ENCODE measurements around the gene TMEM131L.

TMEM131L gene

DNA sequence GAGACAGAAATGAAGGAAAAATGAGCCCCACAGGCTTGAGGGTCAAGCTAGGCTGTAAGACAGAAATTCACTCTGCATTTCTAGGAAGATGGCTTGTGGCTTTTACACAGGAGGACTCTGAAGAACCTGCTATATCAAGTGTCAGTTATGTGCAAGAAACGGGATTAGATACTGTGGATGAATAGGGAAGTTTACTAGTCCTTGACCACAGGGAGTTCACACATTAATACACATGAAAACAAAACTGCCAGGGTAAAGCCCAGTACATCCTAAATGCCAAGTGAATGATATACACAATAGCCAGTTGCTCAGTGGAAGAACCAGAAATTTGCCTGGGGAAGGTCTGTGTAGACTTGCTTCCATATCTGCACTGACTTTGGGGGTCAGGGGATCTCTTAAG, 53.5 kb downstream of the TMEM131L start:
- no peaks in the 10 kb centered on the region for H3K36me3 ChIP-seq (ENCODE audit: insufficient read depth, low read length)
- H3K4me3 ChIP-seq (ENCODE audit: low read length) = no peak overlapping the region
- H3K9ac ChIP-seq (ENCODE audit: low read depth, low read length) = no peak overlapping the region
- H3K27me3 ChIP-seq (ENCODE audit: control insufficient read depth, insufficient read depth, low read length) = no peaks in the 10 kb centered on the region
- H3K4me2 ChIP-seq (ENCODE audit: low read length) = no peak overlapping the region
- peaks cover 33% of the 10 kb centered on the region for H3K4me1 ChIP-seq (ENCODE audit: control insufficient read depth, insufficient read depth, low read length)
- no peaks in the 10 kb centered on the region for H3K9me3 ChIP-seq (replicated peaks; ENCODE audit: low read length)

DNA sequence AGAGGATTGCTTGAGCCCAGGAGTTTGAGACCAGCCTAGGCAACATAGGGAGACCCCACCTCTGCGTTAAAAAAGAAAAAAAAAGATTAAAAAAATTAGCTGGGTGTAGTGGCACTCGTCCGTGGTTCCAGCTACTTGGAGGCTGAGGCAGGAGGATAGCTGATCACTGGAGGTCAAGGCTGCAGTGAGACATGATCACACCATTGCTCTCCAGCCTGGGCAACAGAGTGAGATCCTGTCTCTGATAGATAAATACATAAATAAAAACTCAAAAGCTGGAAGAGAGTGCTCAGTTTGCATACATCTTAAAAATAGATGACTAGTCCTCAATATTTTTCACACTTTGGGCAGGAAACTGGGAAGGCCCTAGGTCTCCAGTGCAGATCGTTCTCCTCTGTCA, 54.1 kb downstream of the TMEM131L start:
- H3K4me2 ChIP-seq (ENCODE audit: low read length) = no peak overlapping the region
- no peaks in the 10 kb centered on the region for H3K36me3 ChIP-seq (ENCODE audit: insufficient read depth, low read length)
- H3K9me3 ChIP-seq (replicated peaks; ENCODE audit: low read length) = no peaks in the 10 kb centered on the region
- no peaks in the 10 kb centered on the region for H3K27me3 ChIP-seq (ENCODE audit: control insufficient read depth, insufficient read depth, low read length)
- H3K4me1 ChIP-seq (ENCODE audit: control insufficient read depth, insufficient read depth, low read length) = peaks cover 27% of the 10 kb centered on the region
- H3K9ac ChIP-seq (ENCODE audit: low read depth, low read length) = no peak overlapping the region
- no peak overlapping the region for H3K4me3 ChIP-seq (ENCODE audit: low read length)

DNA sequence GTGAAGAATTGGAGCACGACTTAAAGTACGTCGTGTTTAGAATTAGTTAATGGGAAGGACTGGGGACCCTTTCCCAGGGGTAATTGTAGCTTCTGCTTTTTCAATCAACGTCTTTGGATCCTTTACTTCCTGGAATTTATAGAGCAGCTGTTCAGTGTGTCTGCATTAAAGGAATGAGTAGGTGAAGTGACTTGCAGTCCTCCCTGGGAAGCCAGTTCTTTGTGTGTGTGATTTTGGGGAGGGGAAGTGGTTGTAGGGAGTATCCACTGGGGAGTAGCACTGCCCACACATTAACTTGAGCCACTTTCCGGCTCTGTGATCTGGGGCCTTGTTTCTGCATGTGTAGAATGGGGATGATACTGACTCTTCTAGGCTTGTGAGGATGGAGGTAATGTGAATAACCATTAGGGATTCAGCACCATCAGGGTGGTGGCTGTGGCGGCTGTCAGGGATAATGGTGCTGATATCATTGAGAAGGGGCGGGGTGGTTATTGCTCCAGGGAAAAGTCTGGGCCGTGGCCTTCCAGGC, 54.7 kb downstream of the TMEM131L start:
- Histone ChIP-seq H3K27me3 (ENCODE audit: control insufficient read depth, insufficient read depth, low read length) (no peaks in the 10 kb centered on the region), H3K4me2 (ENCODE audit: low read length) (no peak overlapping the region), H3K4me1 (ENCODE audit: control insufficient read depth, insufficient read depth, low read length) (peaks cover 26% of the 10 kb centered on the region), H3K9me3 (replicated peaks; ENCODE audit: low read length) (no peaks in the 10 kb centered on the region), H3K36me3 (ENCODE audit: insufficient read depth, low read length) (no peaks in the 10 kb centered on the region), H3K9ac (ENCODE audit: low read depth, low read length) (no peak overlapping the region), H3K4me3 (ENCODE audit: low read length) (no peak overlapping the region)

DNA sequence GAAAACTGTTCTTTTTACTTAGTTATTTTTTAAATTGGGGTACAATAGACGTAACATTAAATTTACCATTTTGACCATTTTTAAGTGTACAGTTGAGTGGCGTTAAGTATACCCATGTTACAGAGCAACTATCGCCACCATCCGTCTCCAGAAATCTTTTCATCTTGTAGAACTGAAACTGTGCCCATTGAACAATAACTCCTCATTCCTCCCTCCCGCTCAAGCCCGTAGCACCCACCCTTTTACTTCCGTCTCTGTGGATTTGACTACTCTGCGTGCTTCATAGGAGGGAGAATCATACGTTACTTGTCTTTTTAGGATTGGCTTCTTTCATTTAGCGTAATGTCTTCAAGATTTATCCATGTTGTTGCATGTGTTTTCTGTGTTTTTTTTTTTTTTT, 55.3 kb downstream of the TMEM131L start:
- H3K36me3 ChIP-seq (ENCODE audit: insufficient read depth, low read length) = no peaks in the 10 kb centered on the region
- no peak overlapping the region for H3K4me3 ChIP-seq (ENCODE audit: low read length)
- H3K4me2 ChIP-seq (ENCODE audit: low read length) = no peak overlapping the region
- H3K4me1 ChIP-seq (ENCODE audit: control insufficient read depth, insufficient read depth, low read length) = peaks cover 26% of the 10 kb centered on the region
- no peaks in the 10 kb centered on the region for H3K27me3 ChIP-seq (ENCODE audit: control insufficient read depth, insufficient read depth, low read length)
- H3K9ac ChIP-seq (ENCODE audit: low read depth, low read length) = no peak overlapping the region
- no peaks in the 10 kb centered on the region for H3K9me3 ChIP-seq (replicated peaks; ENCODE audit: low read length)

DNA sequence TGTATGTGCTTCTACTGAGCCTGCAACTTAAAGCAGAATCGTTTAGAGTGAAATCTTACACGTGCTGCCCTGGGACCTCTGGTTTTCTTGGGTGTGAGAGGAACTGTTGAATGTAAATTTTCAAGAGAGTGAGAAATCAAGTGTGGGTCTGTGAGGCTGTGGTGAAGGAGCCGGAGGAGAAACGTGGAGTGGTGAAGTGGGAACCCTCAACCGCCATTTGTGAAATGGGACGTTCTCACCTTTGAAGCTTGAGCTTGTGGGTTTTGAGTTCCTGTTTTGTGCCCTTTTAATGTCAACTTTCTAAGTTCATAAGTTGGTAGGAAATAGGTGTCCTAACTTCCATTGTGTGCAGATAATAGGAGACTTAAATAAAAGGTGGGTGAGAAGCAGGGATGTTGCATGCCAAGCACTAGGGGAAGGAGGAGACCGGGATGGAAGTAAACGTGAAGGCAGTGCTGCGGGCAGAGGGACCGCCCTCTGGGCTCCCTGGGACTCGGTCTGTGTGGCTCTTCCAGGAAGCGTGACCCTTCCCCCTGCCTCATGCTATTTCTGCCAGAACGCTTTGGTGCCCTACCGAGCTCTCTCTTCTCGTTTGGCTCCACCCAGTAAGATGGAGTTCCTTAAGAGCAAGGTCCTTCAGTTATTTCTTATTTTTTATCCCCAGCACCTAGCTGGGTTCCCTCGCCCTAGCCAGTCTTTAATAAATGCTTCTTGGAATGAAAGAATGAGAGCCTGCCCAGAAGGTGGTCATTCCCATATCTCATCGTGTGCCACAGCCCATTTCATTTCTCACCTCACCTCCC, 56.0 kb downstream of the TMEM131L start:
- Histone ChIP-seq H3K36me3 (ENCODE audit: insufficient read depth, low read length) (no peaks in the 10 kb centered on the region), H3K9ac (ENCODE audit: low read depth, low read length) (no peak overlapping the region), H3K4me3 (ENCODE audit: low read length) (no peak overlapping the region), H3K4me2 (ENCODE audit: low read length) (no peak overlapping the region), H3K4me1 (ENCODE audit: control insufficient read depth, insufficient read depth, low read length) (peaks cover 26% of the 10 kb centered on the region), H3K9me3 (replicated peaks; ENCODE audit: low read length) (no peaks in the 10 kb centered on the region), H3K27me3 (ENCODE audit: control insufficient read depth, insufficient read depth, low read length) (no peaks in the 10 kb centered on the region)

DNA sequence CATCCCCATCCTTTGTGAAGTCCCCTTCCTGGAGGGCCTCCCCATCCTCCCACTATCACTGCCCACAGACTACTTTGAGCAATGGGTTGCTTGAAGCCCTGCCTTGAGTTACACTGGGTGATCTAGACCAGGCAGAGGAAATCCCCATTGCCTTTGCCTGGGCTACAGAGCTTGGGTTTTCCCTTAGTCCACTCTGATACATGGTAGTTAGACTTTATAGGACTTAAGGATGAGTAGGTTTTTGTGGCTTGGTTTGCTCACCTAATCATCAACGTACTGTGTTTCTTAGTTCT, 56.6 kb downstream of the TMEM131L start:
- H3K4me3 ChIP-seq (ENCODE audit: low read length) = no peak overlapping the region
- H3K9me3 ChIP-seq (replicated peaks; ENCODE audit: low read length) = no peaks in the 10 kb centered on the region
- peaks cover 26% of the 10 kb centered on the region for H3K4me1 ChIP-seq (ENCODE audit: control insufficient read depth, insufficient read depth, low read length)
- no peaks in the 10 kb centered on the region for H3K36me3 ChIP-seq (ENCODE audit: insufficient read depth, low read length)
- H3K27me3 ChIP-seq (ENCODE audit: control insufficient read depth, insufficient read depth, low read length) = no peaks in the 10 kb centered on the region
- no peak overlapping the region for H3K4me2 ChIP-seq (ENCODE audit: low read length)
- no peak overlapping the region for H3K9ac ChIP-seq (ENCODE audit: low read depth, low read length)

DNA sequence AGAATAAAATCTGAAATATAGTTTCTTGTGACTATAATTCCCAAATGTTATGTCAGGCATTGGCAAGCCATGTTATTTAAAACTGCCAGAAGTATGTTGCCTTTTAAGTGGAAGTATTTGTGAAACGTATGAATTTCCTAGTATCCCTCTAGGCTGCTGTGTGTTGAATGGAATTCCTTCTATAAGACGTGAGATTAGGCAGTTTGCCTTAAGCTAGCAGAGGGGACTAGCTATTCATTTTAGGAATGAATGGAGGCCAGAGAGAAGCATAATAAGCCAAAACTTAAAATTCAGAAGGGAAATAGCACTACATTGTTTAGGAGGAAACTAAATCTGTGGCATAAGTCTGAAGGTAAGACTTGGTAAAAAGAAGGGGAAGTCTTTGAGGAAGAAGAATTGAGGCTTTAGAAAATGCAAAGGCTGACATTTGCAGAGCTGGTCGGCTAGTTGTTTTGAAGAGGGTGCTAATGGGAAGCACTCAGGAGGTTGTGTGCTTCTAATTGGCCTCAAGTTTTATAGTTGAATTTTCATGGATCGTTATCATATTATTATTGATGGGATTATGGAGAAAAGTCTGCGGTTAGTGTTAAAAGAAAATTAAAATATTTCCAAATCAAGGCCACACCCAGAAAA, 57.1 kb downstream of the TMEM131L start:
- H3K9ac ChIP-seq (ENCODE audit: low read depth, low read length) = no peak overlapping the region
- H3K9me3 ChIP-seq (replicated peaks; ENCODE audit: low read length) = no peaks in the 10 kb centered on the region
- H3K4me3 ChIP-seq (ENCODE audit: low read length) = no peak overlapping the region
- H3K4me1 ChIP-seq (ENCODE audit: control insufficient read depth, insufficient read depth, low read length) = peaks cover 23% of the 10 kb centered on the region
- no peak overlapping the region for H3K4me2 ChIP-seq (ENCODE audit: low read length)
- H3K27me3 ChIP-seq (ENCODE audit: control insufficient read depth, insufficient read depth, low read length) = no peaks in the 10 kb centered on the region
- H3K36me3 ChIP-seq (ENCODE audit: insufficient read depth, low read length) = no peaks in the 10 kb centered on the region

DNA sequence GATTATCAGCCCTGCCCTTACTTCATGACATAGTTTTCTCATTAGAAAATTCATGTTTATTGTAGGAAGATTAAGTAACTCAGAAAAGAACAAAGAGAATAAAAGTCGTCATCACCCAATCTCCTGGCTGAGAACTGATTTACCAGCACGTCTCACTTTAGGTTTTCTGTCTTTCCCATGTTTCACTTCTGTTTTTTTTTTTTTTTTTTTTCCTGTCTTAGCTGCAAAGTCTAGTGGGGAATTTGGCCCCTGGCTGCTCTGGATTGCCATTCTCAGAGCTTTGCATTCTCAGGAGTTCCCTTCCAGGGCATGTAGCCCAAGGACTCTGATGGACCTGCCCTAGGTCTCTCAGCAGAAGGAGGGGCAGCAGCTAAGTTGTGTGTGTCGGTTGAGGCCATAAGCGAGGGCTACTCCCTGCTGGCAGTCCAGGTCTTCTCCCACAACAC, 57.8 kb downstream of the TMEM131L start:
- no peak overlapping the region for H3K9ac ChIP-seq (ENCODE audit: low read depth, low read length)
- no peak overlapping the region for H3K4me2 ChIP-seq (ENCODE audit: low read length)
- H3K27me3 ChIP-seq (ENCODE audit: control insufficient read depth, insufficient read depth, low read length) = no peaks in the 10 kb centered on the region
- no peak overlapping the region for H3K4me3 ChIP-seq (ENCODE audit: low read length)
- peaks cover 17% of the 10 kb centered on the region for H3K4me1 ChIP-seq (ENCODE audit: control insufficient read depth, insufficient read depth, low read length)
- H3K36me3 ChIP-seq (ENCODE audit: insufficient read depth, low read length) = no peaks in the 10 kb centered on the region
- no peaks in the 10 kb centered on the region for H3K9me3 ChIP-seq (replicated peaks; ENCODE audit: low read length)

DNA sequence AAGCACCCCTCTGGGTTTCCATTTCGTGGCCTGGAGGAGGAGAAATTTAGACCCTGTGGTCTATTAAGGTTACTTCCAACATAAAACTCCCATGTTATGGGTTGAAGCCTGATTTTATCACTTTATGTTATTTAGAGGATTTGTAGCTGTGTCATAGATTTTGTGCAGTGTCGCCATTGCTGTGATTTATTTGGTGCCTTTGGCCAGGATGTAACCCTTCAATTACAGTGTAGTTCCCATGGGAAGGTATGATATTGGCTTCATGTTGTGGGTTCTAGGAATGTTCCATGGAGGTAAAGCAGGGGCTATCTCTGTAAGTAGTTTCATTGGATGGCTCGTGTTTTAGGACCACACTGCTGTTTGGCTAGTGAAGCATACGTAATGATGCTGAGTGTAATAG, 58.5 kb downstream of the TMEM131L start:
- H3K27me3 ChIP-seq (ENCODE audit: control insufficient read depth, insufficient read depth, low read length) = no peaks in the 10 kb centered on the region
- H3K36me3 ChIP-seq (ENCODE audit: insufficient read depth, low read length) = no peaks in the 10 kb centered on the region
- no peak overlapping the region for H3K4me2 ChIP-seq (ENCODE audit: low read length)
- no peak overlapping the region for H3K4me3 ChIP-seq (ENCODE audit: low read length)
- H3K9ac ChIP-seq (ENCODE audit: low read depth, low read length) = no peak overlapping the region
- H3K4me1 ChIP-seq (ENCODE audit: control insufficient read depth, insufficient read depth, low read length) = peaks cover 9% of the 10 kb centered on the region
- no peaks in the 10 kb centered on the region for H3K9me3 ChIP-seq (replicated peaks; ENCODE audit: low read length)

DNA sequence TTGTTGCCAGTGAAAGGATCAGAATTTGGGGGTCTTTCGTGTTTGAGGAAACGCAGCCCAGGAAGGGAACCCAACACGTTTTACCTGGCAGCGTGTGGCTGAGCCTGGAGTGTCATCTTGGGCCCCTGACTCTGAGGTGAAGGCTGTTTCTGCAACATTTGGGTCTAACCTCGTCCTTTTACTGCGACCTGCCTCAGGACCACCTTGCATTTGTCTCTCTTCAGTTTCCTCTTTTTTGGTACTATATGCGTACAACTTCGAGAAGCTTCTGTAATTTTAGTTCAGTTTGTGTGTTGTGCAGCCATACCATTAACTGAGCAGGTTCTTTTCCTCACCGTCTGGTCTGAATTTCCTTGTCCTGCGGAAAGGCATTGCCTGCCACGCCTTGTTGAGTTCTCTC, 61.5 kb downstream of the TMEM131L start:
- H3K4me1 ChIP-seq (ENCODE audit: control insufficient read depth, insufficient read depth, low read length) = no peaks in the 10 kb centered on the region
- H3K9me3 ChIP-seq (replicated peaks; ENCODE audit: low read length) = no peaks in the 10 kb centered on the region
- H3K9ac ChIP-seq (ENCODE audit: low read depth, low read length) = no peak overlapping the region
- H3K4me2 ChIP-seq (ENCODE audit: low read length) = no peak overlapping the region
- no peaks in the 10 kb centered on the region for H3K27me3 ChIP-seq (ENCODE audit: control insufficient read depth, insufficient read depth, low read length)
- no peak overlapping the region for H3K4me3 ChIP-seq (ENCODE audit: low read length)
- no peaks in the 10 kb centered on the region for H3K36me3 ChIP-seq (ENCODE audit: insufficient read depth, low read length)

DNA sequence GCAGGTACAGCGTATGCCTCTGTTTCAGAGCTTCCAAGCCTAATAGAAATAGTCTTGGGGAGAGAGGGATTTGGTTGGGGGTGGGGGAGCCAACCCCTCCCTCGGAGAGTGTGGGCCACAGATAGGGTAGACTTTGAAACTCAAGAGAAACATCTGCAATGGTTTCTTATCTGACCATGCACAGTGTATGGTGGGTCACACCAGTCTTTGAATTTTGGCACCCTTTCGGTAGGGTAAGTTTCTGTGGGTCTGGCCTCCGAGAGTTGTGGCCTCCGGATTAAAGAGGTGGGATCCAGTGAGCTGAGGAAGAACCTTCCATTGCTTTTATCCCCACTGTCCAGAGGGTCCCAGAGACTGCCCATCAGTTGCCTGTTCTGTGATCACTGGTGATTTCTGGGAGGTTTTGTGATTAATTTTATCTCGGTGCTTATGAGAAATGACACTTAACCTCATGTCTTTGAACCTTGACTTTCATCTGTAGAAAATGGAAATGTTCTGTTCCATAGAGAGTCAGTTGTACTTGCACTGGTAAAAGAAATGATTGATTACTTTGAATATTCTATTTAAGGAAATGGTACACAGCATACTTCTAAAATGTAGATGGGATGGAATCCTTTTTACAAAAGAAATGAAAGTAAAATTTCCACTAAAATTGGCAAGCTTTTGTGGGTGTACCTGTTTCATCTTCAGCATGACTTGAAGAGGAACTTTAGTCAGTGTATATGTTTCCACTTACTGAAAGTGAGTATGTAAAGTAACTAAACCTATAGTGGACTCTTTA, 62.7 kb downstream of the TMEM131L start:
- no peaks in the 10 kb centered on the region for H3K4me1 ChIP-seq (ENCODE audit: control insufficient read depth, insufficient read depth, low read length)
- no peak overlapping the region for H3K4me2 ChIP-seq (ENCODE audit: low read length)
- no peak overlapping the region for H3K9ac ChIP-seq (ENCODE audit: low read depth, low read length)
- H3K27me3 ChIP-seq (ENCODE audit: control insufficient read depth, insufficient read depth, low read length) = no peaks in the 10 kb centered on the region
- H3K9me3 ChIP-seq (replicated peaks; ENCODE audit: low read length) = no peaks in the 10 kb centered on the region
- no peak overlapping the region for H3K4me3 ChIP-seq (ENCODE audit: low read length)
- H3K36me3 ChIP-seq (ENCODE audit: insufficient read depth, low read length) = no peaks in the 10 kb centered on the region

Measured in skeletal muscle satellite cell (primary cell).